Ectodermal cell (in vitro differentiated cells): Measurements from ENCODE around the gene NCAM1.

ENCODE experiments used
- H3K27ac ChIP-seq: 2 replicates; pipeline ENCODE4 v1.7.0; 2013; ENCODE audit warnings: mild to moderate bottlenecking, low read depth, low read length; ENCODE audit not compliant: insufficient read depth, poor library complexity, severe bottlenecking
- H3K27me3 ChIP-seq: 2 replicates; pipeline ENCODE4 v1.7.0; 2013; ENCODE audit warnings: mild to moderate bottlenecking, low read length; ENCODE audit not compliant: insufficient read depth, control insufficient read depth, poor library complexity, severe bottlenecking
- H3K36me3 ChIP-seq: one replicate; pipeline ENCODE4 v1.7.0; 2013; ENCODE audit warnings: low read length; ENCODE audit not compliant: control insufficient read depth, insufficient read depth
- H3K4me1 ChIP-seq: one replicate; pipeline ENCODE4 v1.7.0; 2013; ENCODE audit warnings: low read length; ENCODE audit not compliant: control insufficient read depth, insufficient read depth
- H3K4me3 ChIP-seq: 2 replicates; pipeline ENCODE4 v1.7.0; 2013; ENCODE audit warnings: low read depth, low read length, control low read depth; ENCODE audit not compliant: insufficient read depth
- H3K9me3 ChIP-seq: 2 replicates; pipeline ENCODE4 v1.7.0; 2013; ENCODE audit warnings: mild to moderate bottlenecking, low read length, moderate library complexity; ENCODE audit not compliant: control insufficient read depth
- WGBS, 2 experiments: methylation state at CpG; one replicate each; pipeline ENCODE4 v1.1.7; 2013; ENCODE audit warnings: missing lambda C conversion rate in 2 of 2; 5-methylcytosine and 5-hydroxymethylcytosine counted together

The NCAM1 gene

DNA sequence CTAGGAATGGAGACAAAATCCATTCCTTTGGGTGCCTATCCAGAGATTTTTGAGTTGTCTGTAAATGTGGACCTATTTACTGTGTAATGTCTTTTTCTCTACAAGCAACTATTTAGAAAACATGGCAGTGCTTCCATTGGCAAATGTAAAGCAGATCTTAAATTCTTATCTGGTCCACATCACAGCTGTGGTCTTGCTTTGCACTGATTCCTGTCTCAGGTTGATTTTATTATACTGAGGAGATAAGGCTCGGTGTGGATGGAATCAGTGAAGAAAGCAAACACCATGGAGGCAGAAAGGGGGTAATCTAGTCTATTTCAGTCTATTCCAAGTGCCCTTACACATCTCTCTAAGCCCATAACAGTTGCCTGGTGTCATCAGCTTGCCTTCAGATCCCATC, 160.5 kb downstream of the NCAM1 start:
- Histone ChIP-seq H3K9me3 (no peaks in the 10 kb centered on the region), H3K4me1 (peaks cover 12% of the 10 kb centered on the region), H3K27me3 (no peaks in the 10 kb centered on the region), H3K4me3 (no peak overlapping the region), H3K27ac (no peak overlapping the region), H3K36me3 (no peaks in the 10 kb centered on the region)
- 92 to 94% methylated on average over 1 of the region's 1 CpG for WGBS, 2 experiments

GRCh38 chr11:113124006-113124405, 162.8 kb downstream of the NCAM1 start:
- Histone ChIP-seq H3K27ac (no peak overlapping the region), H3K9me3 (no peaks in the 10 kb centered on the region), H3K36me3 (no peaks in the 10 kb centered on the region), H3K4me3 (no peak overlapping the region), H3K27me3 (no peaks in the 10 kb centered on the region), H3K4me1 (peaks cover 6% of the 10 kb centered on the region)
- WGBS, 2 experiments = 35 to 36% methylated on average over 3 of the region's 3 CpGs

DNA sequence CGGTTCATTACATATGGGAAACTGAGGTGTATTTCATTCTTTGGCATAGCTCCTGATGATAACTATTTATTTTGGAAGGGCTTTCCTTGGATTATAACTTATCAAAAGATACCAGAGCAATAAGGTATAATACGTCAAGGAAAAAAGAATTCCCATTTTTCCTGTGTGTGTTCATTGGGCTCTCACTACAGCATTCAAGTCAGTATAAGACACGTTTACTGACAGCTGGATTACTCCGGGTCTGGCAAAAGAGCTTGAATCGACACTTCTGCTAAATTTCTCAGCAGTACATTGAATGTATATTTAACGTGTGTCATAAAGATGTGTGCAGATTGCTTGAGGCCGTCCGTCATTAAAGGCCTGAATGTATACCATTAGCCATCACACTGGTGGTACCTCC, 163.4 kb downstream of the NCAM1 start:
- 86 to 93% methylated on average over 6 to 8 of the region's 8 CpGs for WGBS, 2 experiments
- Histone ChIP-seq H3K4me3 (no peak overlapping the region), H3K36me3 (no peaks in the 10 kb centered on the region), H3K4me1 (peaks cover 2% of the 10 kb centered on the region), H3K9me3 (no peaks in the 10 kb centered on the region), H3K27me3 (no peaks in the 10 kb centered on the region), H3K27ac (no peak overlapping the region)

GRCh38 chr11:113129261-113129992, 168.2 kb downstream of the NCAM1 start:
- H3K27ac ChIP-seq = no peak overlapping the region
- H3K4me3 ChIP-seq = no peak overlapping the region
- no peaks in the 10 kb centered on the region for H3K9me3 ChIP-seq
- no peaks in the 10 kb centered on the region for H3K27me3 ChIP-seq
- 92% methylated on average over 4 to 5 of the region's 5 CpGs for WGBS, 2 experiments
- H3K4me1 ChIP-seq = peaks cover 5% of the 10 kb centered on the region
- no peaks in the 10 kb centered on the region for H3K36me3 ChIP-seq

GRCh38 chr11:113131036-113131775, 170.0 kb downstream of the NCAM1 start:
- 97 to 98% methylated on average over 8 of the region's 8 CpGs for WGBS, 2 experiments
- no peaks in the 10 kb centered on the region for H3K36me3 ChIP-seq
- H3K27ac ChIP-seq = no peak overlapping the region
- no peak overlapping the region for H3K4me3 ChIP-seq
- H3K4me1 ChIP-seq = peaks cover 5% of the 10 kb centered on the region
- no peaks in the 10 kb centered on the region for H3K9me3 ChIP-seq
- no peaks in the 10 kb centered on the region for H3K27me3 ChIP-seq

GRCh38 chr11:113133071-113133470, 171.9 kb downstream of the NCAM1 start:
- no peaks in the 10 kb centered on the region for H3K36me3 ChIP-seq
- H3K4me3 ChIP-seq = no peak overlapping the region
- 95 to 97% methylated on average over 3 to 4 of the region's 4 CpGs for WGBS, 2 experiments
- no peaks in the 10 kb centered on the region for H3K27me3 ChIP-seq
- no peaks in the 10 kb centered on the region for H3K9me3 ChIP-seq
- peaks cover 15% of the 10 kb centered on the region for H3K4me1 ChIP-seq
- no peak overlapping the region for H3K27ac ChIP-seq

DNA sequence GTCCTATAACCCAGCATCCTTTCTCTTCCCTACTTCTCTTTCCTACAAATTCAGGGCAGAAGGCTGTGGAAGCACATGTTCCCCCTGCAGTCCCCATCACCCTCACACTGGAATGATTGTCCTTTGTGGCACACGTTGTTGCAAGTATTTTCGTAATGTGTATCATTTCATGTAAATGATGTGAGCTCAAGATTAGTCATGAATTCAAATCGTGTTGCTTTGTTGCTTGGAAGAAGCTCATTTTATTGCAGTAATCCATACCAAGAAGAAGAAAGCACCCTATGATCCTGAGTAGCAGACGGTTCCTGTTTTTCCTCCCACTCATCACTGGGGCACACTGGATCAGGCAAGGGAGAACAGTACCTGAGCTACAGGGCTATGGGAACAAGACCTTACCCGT, 173.4 kb downstream of the NCAM1 start:
- Histone ChIP-seq H3K4me3 (no peak overlapping the region), H3K9me3 (no peaks in the 10 kb centered on the region), H3K36me3 (no peaks in the 10 kb centered on the region), H3K27ac (no peak overlapping the region), H3K4me1 (peaks cover 15% of the 10 kb centered on the region), H3K27me3 (no peaks in the 10 kb centered on the region)
- WGBS, 2 experiments = 90 to 93% methylated on average over 5 of the region's 5 CpGs

GRCh38 chr11:113137713-113138529, 176.7 kb downstream of the NCAM1 start:
- Histone ChIP-seq H3K27ac (no peak overlapping the region), H3K4me3 (no peak overlapping the region), H3K4me1 (peaks cover 10% of the 10 kb centered on the region), H3K27me3 (no peaks in the 10 kb centered on the region), H3K9me3 (no peaks in the 10 kb centered on the region), H3K36me3 (no peaks in the 10 kb centered on the region)
- 86% methylated on average over 15 of the region's 15 CpGs for WGBS, 2 experiments

- WGBS, 2 experiments = 86 to 97% methylated on average over 4 of the region's 4 CpGs
- Histone ChIP-seq H3K4me3 (no peak overlapping the region), H3K9me3 (no peaks in the 10 kb centered on the region), H3K27ac (no peak overlapping the region), H3K36me3 (no peaks in the 10 kb centered on the region), H3K4me1 (peaks cover 10% of the 10 kb centered on the region), H3K27me3 (no peaks in the 10 kb centered on the region)
Measured at GRCh38 chr11:113138731-113139130, 177.5 kb downstream of the NCAM1 start.

- Histone ChIP-seq H3K27ac (no peak overlapping the region), H3K4me1 (peaks cover 10% of the 10 kb centered on the region), H3K36me3 (no peaks in the 10 kb centered on the region), H3K27me3 (no peaks in the 10 kb centered on the region), H3K4me3 (no peak overlapping the region), H3K9me3 (no peaks in the 10 kb centered on the region)
- WGBS, 2 experiments = 87 to 98% methylated on average over 5 of the region's 5 CpGs
Measured at GRCh38 chr11:113141010-113141409, 179.8 kb downstream of the NCAM1 start.
